Measurements from ENCODE around the gene IDH2. TPM values are rescaled to one million over a fixed set of nuclear protein-coding genes. Genes with fewer than 3 reads are reported as not detected.

Gene IDH2
- total and polyA plus RNA-seq, 2 of the 13 experiments (the other 11 are each of a cell fraction or from before 2014, with no cell fraction given): 121 to 145 TPM

- TF ChIP-seq REST (IDR thresholded peaks at IDR 0.05; ENCODE audit: borderline replicate concordance in 1 of 2, low read depth in 1 of 2, low read length in 2 of 2) (no peak), HNF1B (CRISPR knock-in tag; IDR thresholded peaks at IDR 0.05) (peak; percentile 94), SOX13 (IDR thresholded peaks at IDR 0.05) (no peak), SOX13 (CRISPR knock-in tag; conservative IDR thresholded peaks at IDR 0.05 in 1 of 2, IDR thresholded peaks at IDR 0.05 in 1 of 2) (peak in 1 of 2 experiments; percentile 30; a peak in 1 of 4 replicates), ZNF776 (CRISPR knock-in tag; IDR thresholded peaks at IDR 0.05) (peak; percentile 43; the same call in 1 of the 2 replicates), HDAC2 (CRISPR knock-in tag; IDR thresholded peaks at IDR 0.05) (0 out of 2 replicates have a peak, but pooled peaks have one; percentile 26), POLR2AphosphoS2 (IDR thresholded peaks at IDR 0.05; ENCODE audit: low read depth, low read length) (no peak), ISL2 (CRISPR knock-in tag; IDR thresholded peaks at IDR 0.05) (0 out of 2 replicates have a peak, but pooled peaks have one; percentile 23), ZFP36 (IDR thresholded peaks at IDR 0.05; ENCODE audit: borderline replicate concordance, low read depth, low read length, partially characterized antibody) (no peak), HNF1A (IDR thresholded peaks at IDR 0.05; ENCODE audit: low read depth) (peak; percentile 66; the same call in 1 of the 2 replicates), HNF1A (CRISPR knock-in tag; IDR thresholded peaks at IDR 0.05; ENCODE audit: borderline replicate concordance) (peak; percentile 90), POLR2A (IDR thresholded peaks at IDR 0.05; ENCODE audit: insufficient read depth in 1 of 2, low read depth in 2 of 2, low read length in 2 of 2) (peak; percentile 28 to 43; a peak in 2 of 4 replicates), ZNF547 (CRISPR knock-in tag; IDR thresholded peaks at IDR 0.05) (peak; percentile 30; the same call in 1 of the 2 replicates), PAXIP1 (CRISPR knock-in tag; conservative IDR thresholded peaks at IDR 0.05) (peak; percentile 62), ZNF317 (CRISPR knock-in tag; IDR thresholded peaks at IDR 0.05) (peak; percentile 54; the same call in 1 of the 2 replicates)
Measured at GRCh38 chr15:90101130-90101968, 919 bp downstream of the IDH2 start (continued).
